GM23338 (cell line): ENCODE results near the gene IFI35. TPM values are rescaled to one million over a fixed set of nuclear protein-coding genes. Genes with fewer than 3 reads are reported as not detected.

Experiments used
- ATAC-seq: fragments of 200-7000 bp; cut with Tn5 transposase; 3 replicates; pipeline ENCODE4 v1.9.1; 2020
- DNase-seq: peaks from one replicate; pipeline ENCODE4 v3.0.0-alpha.2; 2015; ENCODE audit warnings: low spot score
- H2AFZ ChIP-seq: fragments of 200-600 bp; sonication (generic); 2 replicates; pipeline ENCODE4 v1.8.0; 2016; ENCODE audit warnings: antibody characterized with exemption, mild to moderate bottlenecking, moderate library complexity
- H3F3A ChIP-seq: fragments of 200-600 bp; sonication (generic); replicated peaks from 2 replicates; pipeline ENCODE4 v1.8.0; 2017; ENCODE audit warnings: antibody characterized with exemption, mixed run types, low read depth
- H3K27ac ChIP-seq: fragments of 200-600 bp; sonication (generic); 2 replicates; pipeline ENCODE4 v1.6.1; 2016; ENCODE audit warnings: low read depth
- H3K27me3 ChIP-seq: fragments of 200-600 bp; sonication (generic); 2 replicates; pipeline ENCODE4 v1.8.0; 2016; ENCODE audit warnings: mild to moderate bottlenecking, mixed run types, moderate library complexity; ENCODE audit not compliant: insufficient read depth
- H3K36me3 ChIP-seq: fragments of 200-600 bp; sonication (generic); 2 replicates; pipeline ENCODE4 v1.8.0; 2016; ENCODE audit warnings: mild to moderate bottlenecking; ENCODE audit not compliant: insufficient read depth
- H3K4me1 ChIP-seq: fragments of 200-600 bp; sonication (generic); 2 replicates; pipeline ENCODE4 v1.8.0; 2016; ENCODE audit warnings: mild to moderate bottlenecking, moderate library complexity; ENCODE audit not compliant: insufficient read depth
- H3K4me2 ChIP-seq: fragments of 200-600 bp; sonication (generic); 2 replicates; pipeline ENCODE4 v1.7.1; 2017; ENCODE audit warnings: mixed run types
- H3K4me3 ChIP-seq: fragments of 200-600 bp; sonication (generic); 2 replicates; pipeline ENCODE4 v1.6.1; 2016; ENCODE audit warnings: mixed run types
- H3K79me2 ChIP-seq: fragments of 200-600 bp; sonication (generic); replicated peaks from 2 replicates; pipeline ENCODE4 v1.8.0; 2017; ENCODE audit warnings: mild to moderate bottlenecking; ENCODE audit not compliant: insufficient read depth
- H3K9me2 ChIP-seq: fragments of 200-600 bp; sonication (generic); 2 replicates; pipeline ENCODE4 v1.8.0; 2017; ENCODE audit not compliant: insufficient read depth
- H4K20me1 ChIP-seq: fragments of 200-600 bp; sonication (generic); replicated peaks from 2 replicates; pipeline ENCODE4 v1.8.0; 2017; ENCODE audit warnings: mild to moderate bottlenecking; ENCODE audit not compliant: insufficient read depth
- H3K27ac Mint-ChIP-seq: 2 replicates; pipeline ENCODE4 v1.8.0; 2020; ENCODE audit warnings: inconsistent platforms, mild to moderate bottlenecking, moderate library complexity, mixed read lengths
- H3K27me3 Mint-ChIP-seq: 3 replicates; pipeline ENCODE4 v1.8.0; 2022; ENCODE audit warnings: low read depth, mild to moderate bottlenecking, moderate library complexity, mixed read lengths, inconsistent platforms; ENCODE audit not compliant: insufficient read depth, poor library complexity
- H3K36me3 Mint-ChIP-seq: 3 replicates; pipeline ENCODE4 v1.8.0; 2021; ENCODE audit warnings: low read depth, mild to moderate bottlenecking, inconsistent platforms, moderate library complexity, mixed read lengths
- H3K4me1 Mint-ChIP-seq: 3 replicates; pipeline ENCODE4 v1.8.0; 2020; ENCODE audit warnings: mild to moderate bottlenecking, inconsistent platforms, mixed read lengths
- H3K4me3 Mint-ChIP-seq: 3 replicates; pipeline ENCODE4 v1.8.0; 2021; ENCODE audit warnings: moderate library complexity, mild to moderate bottlenecking, inconsistent platforms, mixed read lengths
- H3K9me3 Mint-ChIP-seq: 3 replicates; pipeline ENCODE4 v1.8.0; 2020; ENCODE audit warnings: moderate library complexity, mild to moderate bottlenecking, inconsistent platforms, mixed read lengths
- CREB1 ChIP-seq: fragments of 250-450 bp; sonication (Bioruptor Pico); IDR thresholded peaks from 2 replicates; pipeline ENCODE4 v1.5.0; 2020; ENCODE audit warnings: low read depth, mild to moderate bottlenecking, moderate library complexity
- EZH2 ChIP-seq: fragments of 200-600 bp; sonication (generic); IDR thresholded peaks from one replicate; pipeline ENCODE4 v1.8.0; 2017; ENCODE audit warnings: antibody characterized with exemption, mild to moderate bottlenecking, low read depth; ENCODE audit not compliant: unreplicated experiment
- EZH2phosphoT487 ChIP-seq: fragments of 200-600 bp; sonication (generic); IDR thresholded peaks from one replicate; pipeline ENCODE4 v1.8.1; 2018; ENCODE audit warnings: antibody characterized with exemption; ENCODE audit not compliant: unreplicated experiment
- JUNB ChIP-seq: IDR thresholded peaks from one replicate; pipeline ENCODE4 v1.6.1; 2016; ENCODE audit warnings: antibody characterized with exemption; ENCODE audit not compliant: unreplicated experiment
- NANOG ChIP-seq: IDR thresholded peaks from 2 replicates; pipeline ENCODE4 v1.6.1; 2016; ENCODE audit warnings: antibody characterized with exemption, borderline replicate concordance
- POLR2AphosphoS5 ChIP-seq: IDR thresholded peaks from 2 replicates; pipeline ENCODE4 v1.6.1; 2016; ENCODE audit warnings: antibody characterized with exemption, low read depth
- STAT1 ChIP-seq: IDR thresholded peaks from one replicate; pipeline ENCODE4 v1.6.1; 2016; ENCODE audit warnings: antibody characterized with exemption; ENCODE audit not compliant: unreplicated experiment
- ZNF114 ChIP-seq: fragments of 250-450 bp; sonication (Bioruptor Pico); IDR thresholded peaks from 2 replicates; pipeline ENCODE4 v1.5.0; 2020; ENCODE audit warnings: mild to moderate bottlenecking, moderate library complexity
- ZNF331 ChIP-seq: fragments of 250-450 bp; sonication (Bioruptor Pico); IDR thresholded peaks from 2 replicates; pipeline ENCODE4 v1.5.0; 2020; ENCODE audit warnings: low read depth, mild to moderate bottlenecking, moderate library complexity
- polyA plus RNA-seq: library from polyadenylated mRNA; unstranded; fragments of >200 nt; fragmentation: Nextera tagmentation; extraction: Ambion mirVana; gene quantifications from 2 replicates; pipeline ENCODE4 v1.2.1, GENCODE V29; 2016
- total RNA-seq: library from RNA; depleted of rRNA; stranded (reverse); fragments of >200 nt; shearing (Covaris generic); gene quantifications from 2 replicates; pipeline ENCODE4 v1.2.3, GENCODE V29; 2014
- TF ChIP-seq, protein P1 (sequence below): fragments of 250-450 bp; sonication (Bioruptor Pico); IDR thresholded peaks from 2 replicates; pipeline ENCODE4 v1.5.0; 2020; ENCODE audit warnings: mild to moderate bottlenecking, moderate library complexity
- TF ChIP-seq, protein P2 (sequence below): IDR thresholded peaks from one replicate; pipeline ENCODE4 v1.6.1; 2018; ENCODE audit warnings: antibody characterized with exemption; ENCODE audit not compliant: unreplicated experiment
- TF ChIP-seq, protein P3 (sequence below): IDR thresholded peaks from 2 replicates; pipeline ENCODE4 v1.6.1; 2016; ENCODE audit warnings: antibody characterized with exemption
- TF ChIP-seq, protein P4 (sequence below), 2 experiments: fragments of 200-600 bp in 1 of 2; sonication (generic) in 1 of 2; conservative IDR thresholded peaks; 2 replicates each; pipeline versions ENCODE4 v1.5.1 to v1.6.1; 2016 to 2017; ENCODE audit warnings: antibody characterized with exemption in 2 of 2, low read depth in 2 of 2, mild to moderate bottlenecking in 2 of 2, moderate library complexity in 1 of 2

Gene IFI35
- total and polyA plus RNA-seq, 2 experiments from 2014 or later, result 1.8 to 2.3 TPM

DNA sequence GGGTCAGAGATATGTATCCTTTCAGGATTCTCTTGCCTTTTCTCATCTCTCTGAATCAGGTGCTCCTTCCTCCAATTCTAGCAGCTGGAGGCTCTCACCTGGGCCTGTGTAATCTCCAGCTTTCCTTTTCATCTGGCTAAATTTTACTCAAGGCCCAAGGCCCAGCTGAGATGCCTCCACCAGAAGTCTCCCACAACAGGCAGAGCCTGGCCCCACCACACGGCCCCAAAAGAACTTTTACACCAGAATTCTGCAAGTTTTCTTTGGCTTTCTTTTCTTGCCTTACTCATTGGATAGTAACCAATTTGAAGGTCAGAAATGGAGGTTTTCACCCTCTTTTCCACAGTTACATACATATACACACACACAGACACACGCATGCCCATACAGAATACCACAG is 33.1 kb downstream of the IFI35 start:
- Mint-ChIP-seq H3K4me3 (no peak overlapping the region), H3K4me1 (peaks cover 72% of the 10 kb centered on the region), H3K9me3 (no peaks in the 10 kb centered on the region), H3K27me3 (peaks cover 17% of the 10 kb centered on the region), H3K27ac (peak overlapping the region; percentile 61; the same call in 1 of the 2 replicates), H3K36me3 (0 out of 3 replicates have a peak, but pooled peaks cover 2% of the 10 kb centered on the region)
- Histone ChIP-seq H3K4me3 (no peak overlapping the region), H2AFZ (no peak overlapping the region), H3K9me2 (no peaks in the 10 kb centered on the region), H3K4me1 (peaks cover 64% of the 10 kb centered on the region), H3K4me2 (no peak overlapping the region), H3K79me2 (no peaks in the 10 kb centered on the region), H3F3A (peaks cover 25% of the 10 kb centered on the region), H3K27ac (peak overlapping the region; percentile 64; the same call in 1 of the 2 replicates), H3K36me3 (no peaks in the 10 kb centered on the region), H3K27me3 (no peaks in the 10 kb centered on the region), H4K20me1 (no peaks in the 10 kb centered on the region)
- DNase-seq (no peak), ATAC-seq (no peak)
- TF ChIP-seq, protein P1, sequence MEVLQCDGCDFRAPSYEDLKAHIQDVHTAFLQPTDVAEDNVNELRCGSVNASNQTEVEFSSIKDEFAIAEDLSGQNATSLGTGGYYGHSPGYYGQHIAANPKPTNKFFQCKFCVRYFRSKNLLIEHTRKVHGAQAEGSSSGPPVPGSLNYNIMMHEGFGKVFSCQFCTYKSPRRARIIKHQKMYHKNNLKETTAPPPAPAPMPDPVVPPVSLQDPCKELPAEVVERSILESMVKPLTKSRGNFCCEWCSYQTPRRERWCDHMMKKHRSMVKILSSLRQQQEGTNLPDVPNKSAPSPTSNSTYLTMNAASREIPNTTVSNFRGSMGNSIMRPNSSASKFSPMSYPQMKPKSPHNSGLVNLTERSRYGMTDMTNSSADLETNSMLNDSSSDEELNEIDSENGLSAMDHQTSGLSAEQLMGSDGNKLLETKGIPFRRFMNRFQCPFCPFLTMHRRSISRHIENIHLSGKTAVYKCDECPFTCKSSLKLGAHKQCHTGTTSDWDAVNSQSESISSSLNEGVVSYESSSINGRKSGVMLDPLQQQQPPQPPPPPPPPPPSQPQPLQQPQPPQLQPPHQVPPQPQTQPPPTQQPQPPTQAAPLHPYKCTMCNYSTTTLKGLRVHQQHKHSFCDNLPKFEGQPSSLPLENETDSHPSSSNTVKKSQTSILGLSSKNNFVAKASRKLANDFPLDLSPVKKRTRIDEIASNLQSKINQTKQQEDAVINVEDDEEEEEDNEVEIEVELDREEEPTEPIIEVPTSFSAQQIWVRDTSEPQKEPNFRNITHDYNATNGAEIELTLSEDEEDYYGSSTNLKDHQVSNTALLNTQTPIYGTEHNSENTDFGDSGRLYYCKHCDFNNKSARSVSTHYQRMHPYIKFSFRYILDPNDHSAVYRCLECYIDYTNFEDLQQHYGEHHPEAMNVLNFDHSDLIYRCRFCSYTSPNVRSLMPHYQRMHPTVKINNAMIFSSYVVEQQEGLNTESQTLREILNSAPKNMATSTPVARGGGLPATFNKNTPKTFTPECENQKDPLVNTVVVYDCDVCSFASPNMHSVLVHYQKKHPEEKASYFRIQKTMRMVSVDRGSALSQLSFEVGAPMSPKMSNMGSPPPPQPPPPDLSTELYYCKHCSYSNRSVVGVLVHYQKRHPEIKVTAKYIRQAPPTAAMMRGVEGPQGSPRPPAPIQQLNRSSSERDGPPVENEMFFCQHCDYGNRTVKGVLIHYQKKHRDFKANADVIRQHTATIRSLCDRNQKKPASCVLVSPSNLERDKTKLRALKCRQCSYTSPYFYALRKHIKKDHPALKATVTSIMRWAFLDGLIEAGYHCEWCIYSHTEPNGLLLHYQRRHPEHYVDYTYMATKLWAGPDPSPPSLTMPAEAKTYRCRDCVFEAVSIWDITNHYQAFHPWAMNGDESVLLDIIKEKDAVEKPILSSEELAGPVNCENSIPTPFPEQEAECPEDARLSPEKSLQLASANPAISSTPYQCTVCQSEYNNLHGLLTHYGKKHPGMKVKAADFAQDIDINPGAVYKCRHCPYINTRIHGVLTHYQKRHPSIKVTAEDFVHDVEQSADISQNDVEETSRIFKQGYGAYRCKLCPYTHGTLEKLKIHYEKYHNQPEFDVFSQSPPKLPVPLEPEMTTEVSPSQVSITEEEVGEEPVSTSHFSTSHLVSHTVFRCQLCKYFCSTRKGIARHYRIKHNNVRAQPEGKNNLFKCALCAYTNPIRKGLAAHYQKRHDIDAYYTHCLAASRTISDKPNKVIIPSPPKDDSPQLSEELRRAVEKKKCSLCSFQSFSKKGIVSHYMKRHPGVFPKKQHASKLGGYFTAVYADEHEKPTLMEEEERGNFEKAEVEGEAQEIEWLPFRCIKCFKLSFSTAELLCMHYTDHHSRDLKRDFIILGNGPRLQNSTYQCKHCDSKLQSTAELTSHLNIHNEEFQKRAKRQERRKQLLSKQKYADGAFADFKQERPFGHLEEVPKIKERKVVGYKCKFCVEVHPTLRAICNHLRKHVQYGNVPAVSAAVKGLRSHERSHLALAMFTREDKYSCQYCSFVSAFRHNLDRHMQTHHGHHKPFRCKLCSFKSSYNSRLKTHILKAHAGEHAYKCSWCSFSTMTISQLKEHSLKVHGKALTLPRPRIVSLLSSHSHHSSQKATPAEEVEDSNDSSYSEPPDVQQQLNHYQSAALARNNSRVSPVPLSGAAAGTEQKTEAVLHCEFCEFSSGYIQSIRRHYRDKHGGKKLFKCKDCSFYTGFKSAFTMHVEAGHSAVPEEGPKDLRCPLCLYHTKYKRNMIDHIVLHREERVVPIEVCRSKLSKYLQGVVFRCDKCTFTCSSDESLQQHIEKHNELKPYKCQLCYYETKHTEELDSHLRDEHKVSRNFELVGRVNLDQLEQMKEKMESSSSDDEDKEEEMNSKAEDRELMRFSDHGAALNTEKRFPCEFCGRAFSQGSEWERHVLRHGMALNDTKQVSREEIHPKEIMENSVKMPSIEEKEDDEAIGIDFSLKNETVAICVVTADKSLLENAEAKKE (CRISPR knock-in tag), result no peak
- TF ChIP-seq ZNF114 (CRISPR knock-in tag) (no peak), POLR2AphosphoS5 (no peak), ZNF331 (CRISPR knock-in tag) (no peak), JUNB (no peak), CREB1 (CRISPR knock-in tag) (no peak), EZH2 (no peak), STAT1 (no peak), NANOG (no peak), EZH2phosphoT487 (no peak)
- TF ChIP-seq, protein P2, sequence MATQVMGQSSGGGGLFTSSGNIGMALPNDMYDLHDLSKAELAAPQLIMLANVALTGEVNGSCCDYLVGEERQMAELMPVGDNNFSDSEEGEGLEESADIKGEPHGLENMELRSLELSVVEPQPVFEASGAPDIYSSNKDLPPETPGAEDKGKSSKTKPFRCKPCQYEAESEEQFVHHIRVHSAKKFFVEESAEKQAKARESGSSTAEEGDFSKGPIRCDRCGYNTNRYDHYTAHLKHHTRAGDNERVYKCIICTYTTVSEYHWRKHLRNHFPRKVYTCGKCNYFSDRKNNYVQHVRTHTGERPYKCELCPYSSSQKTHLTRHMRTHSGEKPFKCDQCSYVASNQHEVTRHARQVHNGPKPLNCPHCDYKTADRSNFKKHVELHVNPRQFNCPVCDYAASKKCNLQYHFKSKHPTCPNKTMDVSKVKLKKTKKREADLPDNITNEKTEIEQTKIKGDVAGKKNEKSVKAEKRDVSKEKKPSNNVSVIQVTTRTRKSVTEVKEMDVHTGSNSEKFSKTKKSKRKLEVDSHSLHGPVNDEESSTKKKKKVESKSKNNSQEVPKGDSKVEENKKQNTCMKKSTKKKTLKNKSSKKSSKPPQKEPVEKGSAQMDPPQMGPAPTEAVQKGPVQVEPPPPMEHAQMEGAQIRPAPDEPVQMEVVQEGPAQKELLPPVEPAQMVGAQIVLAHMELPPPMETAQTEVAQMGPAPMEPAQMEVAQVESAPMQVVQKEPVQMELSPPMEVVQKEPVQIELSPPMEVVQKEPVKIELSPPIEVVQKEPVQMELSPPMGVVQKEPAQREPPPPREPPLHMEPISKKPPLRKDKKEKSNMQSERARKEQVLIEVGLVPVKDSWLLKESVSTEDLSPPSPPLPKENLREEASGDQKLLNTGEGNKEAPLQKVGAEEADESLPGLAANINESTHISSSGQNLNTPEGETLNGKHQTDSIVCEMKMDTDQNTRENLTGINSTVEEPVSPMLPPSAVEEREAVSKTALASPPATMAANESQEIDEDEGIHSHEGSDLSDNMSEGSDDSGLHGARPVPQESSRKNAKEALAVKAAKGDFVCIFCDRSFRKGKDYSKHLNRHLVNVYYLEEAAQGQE, result no peak
- TF ChIP-seq, protein P3, sequence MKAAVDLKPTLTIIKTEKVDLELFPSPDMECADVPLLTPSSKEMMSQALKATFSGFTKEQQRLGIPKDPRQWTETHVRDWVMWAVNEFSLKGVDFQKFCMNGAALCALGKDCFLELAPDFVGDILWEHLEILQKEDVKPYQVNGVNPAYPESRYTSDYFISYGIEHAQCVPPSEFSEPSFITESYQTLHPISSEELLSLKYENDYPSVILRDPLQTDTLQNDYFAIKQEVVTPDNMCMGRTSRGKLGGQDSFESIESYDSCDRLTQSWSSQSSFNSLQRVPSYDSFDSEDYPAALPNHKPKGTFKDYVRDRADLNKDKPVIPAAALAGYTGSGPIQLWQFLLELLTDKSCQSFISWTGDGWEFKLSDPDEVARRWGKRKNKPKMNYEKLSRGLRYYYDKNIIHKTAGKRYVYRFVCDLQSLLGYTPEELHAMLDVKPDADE, result no peak
- TF ChIP-seq, protein P4, sequence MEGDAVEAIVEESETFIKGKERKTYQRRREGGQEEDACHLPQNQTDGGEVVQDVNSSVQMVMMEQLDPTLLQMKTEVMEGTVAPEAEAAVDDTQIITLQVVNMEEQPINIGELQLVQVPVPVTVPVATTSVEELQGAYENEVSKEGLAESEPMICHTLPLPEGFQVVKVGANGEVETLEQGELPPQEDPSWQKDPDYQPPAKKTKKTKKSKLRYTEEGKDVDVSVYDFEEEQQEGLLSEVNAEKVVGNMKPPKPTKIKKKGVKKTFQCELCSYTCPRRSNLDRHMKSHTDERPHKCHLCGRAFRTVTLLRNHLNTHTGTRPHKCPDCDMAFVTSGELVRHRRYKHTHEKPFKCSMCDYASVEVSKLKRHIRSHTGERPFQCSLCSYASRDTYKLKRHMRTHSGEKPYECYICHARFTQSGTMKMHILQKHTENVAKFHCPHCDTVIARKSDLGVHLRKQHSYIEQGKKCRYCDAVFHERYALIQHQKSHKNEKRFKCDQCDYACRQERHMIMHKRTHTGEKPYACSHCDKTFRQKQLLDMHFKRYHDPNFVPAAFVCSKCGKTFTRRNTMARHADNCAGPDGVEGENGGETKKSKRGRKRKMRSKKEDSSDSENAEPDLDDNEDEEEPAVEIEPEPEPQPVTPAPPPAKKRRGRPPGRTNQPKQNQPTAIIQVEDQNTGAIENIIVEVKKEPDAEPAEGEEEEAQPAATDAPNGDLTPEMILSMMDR (conservative IDR thresholded peaks at IDR 0.05; ENCODE audit: low read depth in 2 of 2), result no peak
